Parathyroid adenoma (tissue), 2 donors: ENCODE measurements around the gene ANG.
"Not testable (repeated sequence)": the region's sequence is repeated elsewhere in the genome, so short reads cannot be mapped to it uniquely, and the experiment has no call there.

Source experiments
- H2AFZ ChIP-seq: fragments of 300-600 bp; sonication (generic); one replicate; pipeline ENCODE4 v1.7.0; 2017; ENCODE audit warnings: antibody characterized with exemption, mild to moderate bottlenecking
- H3K27ac ChIP-seq: fragments of 300-600 bp; sonication (generic); one replicate; pipeline ENCODE4 v1.7.0; 2017
- H3K27me3 ChIP-seq: fragments of 300-600 bp; sonication (generic); one replicate; pipeline ENCODE4 v1.7.0; 2017; ENCODE audit warnings: low read length; ENCODE audit not compliant: control insufficient read depth, insufficient read depth
- H3K36me3 ChIP-seq: fragments of 300-600 bp; sonication (generic); one replicate; pipeline ENCODE4 v1.7.0; 2017; ENCODE audit warnings: low read length; ENCODE audit not compliant: control insufficient read depth, insufficient read depth
- H3K4me1 ChIP-seq: fragments of 300-600 bp; sonication (generic); one replicate; pipeline ENCODE4 v1.7.0; 2017; ENCODE audit warnings: control low read depth
- H3K4me2 ChIP-seq: fragments of 300-600 bp; sonication (generic); one replicate; pipeline ENCODE4 v1.7.0; 2017; ENCODE audit warnings: low read length
- H3K4me3 ChIP-seq: fragments of 300-600 bp; sonication (generic); one replicate; pipeline ENCODE4 v1.7.0; 2017; ENCODE audit warnings: low read depth, low read length
- H3K79me2 ChIP-seq: fragments of 300-600 bp; sonication (generic); one replicate; pipeline ENCODE4 v1.7.0; 2017; ENCODE audit warnings: control low read depth
- H3K9ac ChIP-seq: fragments of 300-600 bp; sonication (generic); one replicate; pipeline ENCODE4 v1.7.0; 2017; ENCODE audit warnings: mild to moderate bottlenecking
- H3K9me3 ChIP-seq: fragments of 300-600 bp; sonication (generic); one replicate; pipeline ENCODE4 v1.7.0; 2017; ENCODE audit warnings: low read length; ENCODE audit not compliant: control insufficient read depth
- CTCF ChIP-seq: fragments of 300-600 bp; sonication (generic); IDR thresholded peaks from one replicate; pipeline ENCODE4 v1.7.0; 2017; ENCODE audit warnings: antibody characterized with exemption, mild to moderate bottlenecking
- donor health status: primary hyperparathyroidism.

ANG gene

GRCh38 chr14:20733684-20734429 is 45.3 kb downstream of the ANG start:
- H3K27me3 ChIP-seq = no peaks in the 10 kb centered on the region
- no peak overlapping the region for H3K27ac ChIP-seq
- no peaks in the 10 kb centered on the region for H3K9me3 ChIP-seq
- TF ChIP-seq CTCF = no peak
- no peak overlapping the region for H3K9ac ChIP-seq
- H2AFZ ChIP-seq = no peak overlapping the region
- H3K4me3 ChIP-seq = no peak overlapping the region
- H3K4me2 ChIP-seq = no peak overlapping the region
- no peaks in the 10 kb centered on the region for H3K4me1 ChIP-seq
- no peaks in the 10 kb centered on the region for H3K79me2 ChIP-seq
- H3K36me3 ChIP-seq = no peaks in the 10 kb centered on the region

GRCh38 chr14:20734430-20734806 is 45.9 kb downstream of the ANG start:
- Histone ChIP-seq H3K4me3 (no peak overlapping the region), H3K9ac (no peak overlapping the region), H2AFZ (no peak overlapping the region), H3K4me2 (no peak overlapping the region), H3K27ac (no peak overlapping the region), H3K4me1 (no peaks in the 10 kb centered on the region), H3K79me2 (no peaks in the 10 kb centered on the region), H3K9me3 (no peaks in the 10 kb centered on the region), H3K27me3 (no peaks in the 10 kb centered on the region), H3K36me3 (no peaks in the 10 kb centered on the region)
- no peak for TF ChIP-seq CTCF

GRCh38 chr14:20738292-20738691 is 49.7 kb downstream of the ANG start:
- not testable (repeated sequence) for H3K36me3 ChIP-seq, H3K4me2 ChIP-seq, H3K4me3 ChIP-seq, H3K9ac ChIP-seq, H3K4me1 ChIP-seq, H3K79me2 ChIP-seq, H2AFZ ChIP-seq, H3K27me3 ChIP-seq, H3K27ac ChIP-seq, H3K9me3 ChIP-seq

GRCh38 chr14:20742132-20742531 is 53.6 kb downstream of the ANG start:
- H3K27ac ChIP-seq = no peak overlapping the region
- no peak overlapping the region for H2AFZ ChIP-seq
- no peak overlapping the region for H3K9ac ChIP-seq
- H3K4me1 ChIP-seq = no peaks in the 10 kb centered on the region
- H3K36me3 ChIP-seq = no peaks in the 10 kb centered on the region
- H3K4me2 ChIP-seq = no peak overlapping the region
- no peaks in the 10 kb centered on the region for H3K9me3 ChIP-seq
- TF ChIP-seq CTCF = no peak
- no peak overlapping the region for H3K4me3 ChIP-seq
- no peaks in the 10 kb centered on the region for H3K27me3 ChIP-seq
- H3K79me2 ChIP-seq = no peaks in the 10 kb centered on the region

- Histone ChIP-seq H3K27ac (no peak overlapping the region), H2AFZ (no peak overlapping the region), H3K9ac (no peak overlapping the region), H3K4me2 (no peak overlapping the region), H3K4me3 (no peak overlapping the region), H3K79me2 (no peaks in the 10 kb centered on the region), H3K36me3 (no peaks in the 10 kb centered on the region), H3K4me1 (no peaks in the 10 kb centered on the region), H3K27me3 (no peaks in the 10 kb centered on the region), H3K9me3 (no peaks in the 10 kb centered on the region)
- no peak for TF ChIP-seq CTCF
These were observed 55.0 kb downstream of the ANG start for GRCh38 chr14:20743556-20743955.
